ENCODE data around the gene ORM2. TPM values are rescaled to one million over a fixed set of nuclear protein-coding genes. Genes with fewer than 3 reads are reported as not detected.

The ORM2 gene
- total and polyA plus RNA-seq, 2 of the 8 experiments (the other 6 are each of a cell fraction or from before 2014, with no cell fraction given): 1.3 TPM; not detected in 1

- Histone ChIP-seq H2BK120ac (replicated peaks; ENCODE audit: low read depth, low read length) (no peak overlapping the region), H3K4ac (replicated peaks; ENCODE audit: insufficient read length, low read depth, low read length) (no peak overlapping the region), H4K8ac (ENCODE audit: extremely low read depth, insufficient read depth, low read length) (no peak overlapping the region), H2BK12ac (ENCODE audit: low read depth, low read length) (no peak overlapping the region), H3K4me3 (ENCODE audit: extremely low read depth in 1 of 4, insufficient read depth in 2 of 4, low read depth in 3 of 4, low read length in 4 of 4) (no peak overlapping the region), H4K20me1 (replicated peaks in 1 of 2; ENCODE audit: control insufficient read depth in 1 of 2, insufficient read depth in 2 of 2, low read length in 2 of 2) (no peaks in the 10 kb centered on the region), H3K27me3 (replicated peaks in 1 of 4; ENCODE audit: control insufficient read depth in 3 of 4, extremely low read depth in 1 of 4, insufficient read depth in 3 of 4, low read length in 3 of 4) (no peaks in the 10 kb centered on the region), H2BK15ac (ENCODE audit: low read length) (no peak overlapping the region), H2AFZ (ENCODE audit: low read length) (no peak overlapping the region), H3K79me2 (ENCODE audit: control insufficient read depth in 1 of 2, insufficient read depth in 2 of 2, low read length in 2 of 2) (no peaks in the 10 kb centered on the region), H3K4me1 (replicated peaks in 1 of 4; ENCODE audit: control insufficient read depth in 3 of 4, insufficient read depth in 4 of 4, low read length in 3 of 4) (no peaks in the 10 kb centered on the region), H2BK20ac (ENCODE audit: low read length) (no peak overlapping the region), H2AK5ac (ENCODE audit: low read depth, low read length) (no peak overlapping the region), H3K9me3 (ENCODE audit: insufficient read depth in 2 of 2, low read depth in 1 of 2, low read length in 1 of 2) (no peaks in the 10 kb centered on the region), H3K14ac (ENCODE audit: insufficient read length) (no peak overlapping the region), H3K23me2 (ENCODE audit: low read depth, low read length) (peaks cover 1% of the 10 kb centered on the region; the same call in 1 of the 2 replicates), H3K9ac (replicated peaks in 1 of 4; ENCODE audit: extremely low read depth in 1 of 4, low read depth in 3 of 4, low read length in 3 of 4) (no peak overlapping the region), H3K27ac (ENCODE audit: low read depth, low read length) (no peak overlapping the region), H4K91ac (replicated peaks; ENCODE audit: insufficient read length, low read length) (no peak overlapping the region), H3K4me2 (ENCODE audit: insufficient read depth in 1 of 2, low read depth in 2 of 2, low read length in 2 of 2) (no peak overlapping the region), H3K56ac (replicated peaks; ENCODE audit: insufficient read length, low read depth, low read length) (peak overlapping the region; percentile 97), H3K36me3 (ENCODE audit: control insufficient read depth in 2 of 4, insufficient read depth in 4 of 4, low read length in 3 of 4) (no peaks in the 10 kb centered on the region), H4K5ac (ENCODE audit: insufficient read length, low read depth, low read length) (no peak overlapping the region), H3K23ac (ENCODE audit: insufficient read length) (no peak overlapping the region), H3K79me1 (ENCODE audit: low read depth, low read length) (no peaks in the 10 kb centered on the region), H2BK5ac (ENCODE audit: low read depth, low read length) (no peak overlapping the region), H3K18ac (ENCODE audit: extremely low read depth, low read length) (no peak overlapping the region)
- 83% methylated on average over 3 of the region's 3 CpGs; no CpG with 5 or more reads in 1 of the 2 experiments for WGBS, 2 experiments (ENCODE audit: extremely low coverage in 1 of 2, insufficient coverage in 1 of 2, insufficient read length in 1 of 2, insufficient replicate concordance in 2 of 2, low coverage in 1 of 2, low lambda C conversion rate in 2 of 2, missing lambda C conversion rate in 1 of 2)
- ChIA-PET CTCF (ENCODE audit: partially characterized antibody) (interaction anchor here (0.7 to 1.1 kb wide), 5 partner anchors 12 to 237 kb away, joined by 3 to 6 read pairs (median 3); no protein-coding TSS in a partner anchor), POLR2A (ENCODE audit: partially characterized antibody) (interaction anchor here (0.7 kb wide), 1 partner anchor 9 kb away, joined by 3 read pairs; no protein-coding TSS in a partner anchor)
- no peak for DNase-seq (ENCODE audit: low read depth in 1 of 2, low spot score in 2 of 2)
- FAIRE-seq: no peak
- TF ChIP-seq, protein P1, sequence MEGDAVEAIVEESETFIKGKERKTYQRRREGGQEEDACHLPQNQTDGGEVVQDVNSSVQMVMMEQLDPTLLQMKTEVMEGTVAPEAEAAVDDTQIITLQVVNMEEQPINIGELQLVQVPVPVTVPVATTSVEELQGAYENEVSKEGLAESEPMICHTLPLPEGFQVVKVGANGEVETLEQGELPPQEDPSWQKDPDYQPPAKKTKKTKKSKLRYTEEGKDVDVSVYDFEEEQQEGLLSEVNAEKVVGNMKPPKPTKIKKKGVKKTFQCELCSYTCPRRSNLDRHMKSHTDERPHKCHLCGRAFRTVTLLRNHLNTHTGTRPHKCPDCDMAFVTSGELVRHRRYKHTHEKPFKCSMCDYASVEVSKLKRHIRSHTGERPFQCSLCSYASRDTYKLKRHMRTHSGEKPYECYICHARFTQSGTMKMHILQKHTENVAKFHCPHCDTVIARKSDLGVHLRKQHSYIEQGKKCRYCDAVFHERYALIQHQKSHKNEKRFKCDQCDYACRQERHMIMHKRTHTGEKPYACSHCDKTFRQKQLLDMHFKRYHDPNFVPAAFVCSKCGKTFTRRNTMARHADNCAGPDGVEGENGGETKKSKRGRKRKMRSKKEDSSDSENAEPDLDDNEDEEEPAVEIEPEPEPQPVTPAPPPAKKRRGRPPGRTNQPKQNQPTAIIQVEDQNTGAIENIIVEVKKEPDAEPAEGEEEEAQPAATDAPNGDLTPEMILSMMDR (IDR thresholded peaks at IDR 0.05; ENCODE audit: control extremely low read depth in 1 of 3, insufficient read depth in 1 of 3, low read depth in 1 of 3, low read length in 3 of 3): no peak
- TF ChIP-seq SIN3A (conservative IDR thresholded peaks at IDR 0.05 in 1 of 2, IDR thresholded peaks at IDR 0.05 in 1 of 2; ENCODE audit: low read depth in 1 of 2, low read length in 2 of 2) (no peak), RNF2 (IDR thresholded peaks at IDR 0.05; ENCODE audit: borderline replicate concordance, low read depth, low read length, missing control alignments, poor library complexity, severe bottlenecking) (no peak), RXRA (IDR thresholded peaks at IDR 0.05; ENCODE audit: insufficient read depth, low read depth, low read length) (no peak), CHD1 (IDR thresholded peaks at IDR 0.05; ENCODE audit: low read depth, low read length) (no peak), ATF2 (IDR thresholded peaks at IDR 0.05; ENCODE audit: low read length) (no peak)
- TF ChIP-seq, protein P2, sequence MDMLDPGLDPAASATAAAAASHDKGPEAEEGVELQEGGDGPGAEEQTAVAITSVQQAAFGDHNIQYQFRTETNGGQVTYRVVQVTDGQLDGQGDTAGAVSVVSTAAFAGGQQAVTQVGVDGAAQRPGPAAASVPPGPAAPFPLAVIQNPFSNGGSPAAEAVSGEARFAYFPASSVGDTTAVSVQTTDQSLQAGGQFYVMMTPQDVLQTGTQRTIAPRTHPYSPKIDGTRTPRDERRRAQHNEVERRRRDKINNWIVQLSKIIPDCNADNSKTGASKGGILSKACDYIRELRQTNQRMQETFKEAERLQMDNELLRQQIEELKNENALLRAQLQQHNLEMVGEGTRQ (IDR thresholded peaks at IDR 0.05; ENCODE audit: low read length): no peak
These were observed 10.5 kb upstream of the ORM2 start for GRCh38 chr9:114319147-114319546.
